Liver (tissue), 9 donors: ENCODE data around the gene DMD. TPM values are rescaled to one million over a fixed set of nuclear protein-coding genes. Genes with fewer than 3 reads are reported as not detected.

Source experiments
- DNase-seq: peaks from one replicate; pipeline ENCODE4 v3.0.0-alpha.2; 2017; ENCODE audit warnings: low spot score
- H3K27ac ChIP-seq, 2 donors: one replicate each; pipeline ENCODE4 v1.7.0; 2013; ENCODE audit warnings: inconsistent platforms in 2 of 2, low read length in 2 of 2, control low read depth in 1 of 2, low read depth in 1 of 2, mild to moderate bottlenecking in 1 of 2
- H3K27me3 ChIP-seq, 4 donors: one replicate each; pipeline versions ENCODE4 v1.6.1 to v1.7.0; 2013; ENCODE audit warnings: low read length in 3 of 4, inconsistent platforms in 1 of 4, mild to moderate bottlenecking in 1 of 4, moderate library complexity in 1 of 4; ENCODE audit not compliant: control insufficient read depth in 4 of 4, insufficient read depth in 4 of 4
- H3K36me3 ChIP-seq, 4 donors: one replicate each; pipeline versions ENCODE4 v1.6.1 to v1.7.0; 2013; ENCODE audit warnings: low read length in 3 of 4, mild to moderate bottlenecking in 3 of 4, low read depth in 1 of 4, moderate library complexity in 1 of 4; ENCODE audit not compliant: control insufficient read depth in 4 of 4, insufficient read depth in 3 of 4
- H3K4me1 ChIP-seq, 4 donors: one replicate each; pipeline versions ENCODE4 v1.6.1 to v1.7.0; 2013; ENCODE audit warnings: low read length in 3 of 4, mild to moderate bottlenecking in 3 of 4, moderate library complexity in 1 of 4; ENCODE audit not compliant: control insufficient read depth in 4 of 4, insufficient read depth in 4 of 4
- H3K4me3 ChIP-seq, 3 donors: one replicate each; pipeline versions ENCODE4 v1.6.1 to v1.7.0; 2013; ENCODE audit warnings: low read length in 3 of 3, control low read depth in 1 of 3, low read depth in 1 of 3, mild to moderate bottlenecking in 1 of 3
- H3K9ac ChIP-seq, 2 donors: one replicate each; pipeline ENCODE4 v1.7.0; 2013; ENCODE audit warnings: low read length in 2 of 2, mild to moderate bottlenecking in 2 of 2, moderate library complexity in 2 of 2, control low read depth in 1 of 2, low read depth in 1 of 2
- H3K9me3 ChIP-seq, 4 donors: one replicate each; pipeline versions ENCODE4 v1.6.1 to v1.7.0; 2013; ENCODE audit warnings: low read length in 3 of 4; ENCODE audit not compliant: control insufficient read depth in 4 of 4
- ATF3 ChIP-seq: IDR thresholded peaks from 2 replicates; pipeline ENCODE4 v1.6.1; 2016; ENCODE audit warnings: antibody characterized with exemption
- CTCF ChIP-seq: fragments of 150-350 bp; IDR thresholded peaks from 2 replicates; pipeline ENCODE4 v1.5.1; 2017; ENCODE audit warnings: improper control_type of control experiment, low read depth, low read length; ENCODE audit not compliant: missing input control
- EGR1 ChIP-seq, 2 donors: IDR thresholded peaks; 2 replicates each; pipeline ENCODE4 v1.6.1; 2016 to 2018; ENCODE audit warnings: antibody characterized with exemption in 2 of 2, low read depth in 2 of 2
- FOXA1 ChIP-seq: IDR thresholded peaks from 2 replicates; pipeline ENCODE4 v1.6.1; 2016; ENCODE audit warnings: antibody characterized with exemption
- FOXA2 ChIP-seq: IDR thresholded peaks from 2 replicates; pipeline ENCODE4 v1.6.1; 2016; ENCODE audit warnings: antibody characterized with exemption
- GABPA ChIP-seq, 2 donors: IDR thresholded peaks in 1 of 2; conservative IDR thresholded peaks in 1 of 2; 2 replicates each; pipeline ENCODE4 v1.6.1; 2016; ENCODE audit warnings: antibody characterized with exemption in 2 of 2, mild to moderate bottlenecking in 1 of 2, moderate library complexity in 1 of 2
- HNF4A ChIP-seq, 2 donors: conservative IDR thresholded peaks; 2 replicates each; pipeline ENCODE4 v1.6.1; 2016; ENCODE audit warnings: antibody characterized with exemption in 2 of 2, mild to moderate bottlenecking in 2 of 2
- HNF4G ChIP-seq: IDR thresholded peaks from 2 replicates; pipeline ENCODE4 v1.6.1; 2016; ENCODE audit warnings: antibody characterized with exemption
- JUND ChIP-seq, 2 donors: IDR thresholded peaks; 2 replicates each; pipeline ENCODE4 v1.6.1; 2016; ENCODE audit warnings: antibody characterized with exemption in 2 of 2
- MAX ChIP-seq: IDR thresholded peaks from 2 replicates; pipeline ENCODE4 v1.6.1; 2016; ENCODE audit warnings: antibody characterized with exemption
- NR2F2 ChIP-seq: IDR thresholded peaks from 2 replicates; pipeline ENCODE4 v1.6.1; 2016; ENCODE audit warnings: antibody characterized with exemption
- RAD21 ChIP-seq, 2 donors: IDR thresholded peaks; 2 replicates each; pipeline ENCODE4 v1.6.1; 2016; ENCODE audit warnings: antibody characterized with exemption in 2 of 2, mild to moderate bottlenecking in 2 of 2
- REST ChIP-seq: IDR thresholded peaks from 2 replicates; pipeline ENCODE4 v1.6.1; 2016; ENCODE audit warnings: antibody characterized with exemption, mild to moderate bottlenecking
- RXRA ChIP-seq, 2 donors: IDR thresholded peaks; 2 replicates each; pipeline ENCODE4 v1.6.1; 2017 to 2018; ENCODE audit warnings: antibody characterized with exemption in 2 of 2, mild to moderate bottlenecking in 1 of 2
- TAF1 ChIP-seq: conservative IDR thresholded peaks from 2 replicates; pipeline ENCODE4 v1.6.1; 2016; ENCODE audit warnings: antibody characterized with exemption, mild to moderate bottlenecking
- YY1 ChIP-seq: IDR thresholded peaks from 2 replicates; pipeline ENCODE4 v1.6.1; 2016; ENCODE audit warnings: antibody characterized with exemption, mild to moderate bottlenecking
- ZBTB33 ChIP-seq: IDR thresholded peaks from 2 replicates; pipeline ENCODE4 v1.6.1; 2016; ENCODE audit warnings: antibody characterized with exemption
- WGBS: extraction: QIAGEN DNeasy Blood & Tissue Kit; methylation state at CpG from one replicate; pipeline ENCODE4 v1.1.7; 2013; 5-methylcytosine and 5-hydroxymethylcytosine counted together
- polyA plus RNA-seq, 2 donors: library from polyadenylated mRNA; stranded (reverse) in 1 of 2; unstranded in 1 of 2; fragments of 200-250 nt in 1 of 2; fragments of >200 nt in 1 of 2; fragmentation: Nextera tagmentation in 1 of 2; extraction: Ambion mirVana in 1 of 2; gene quantifications; one replicate each; pipeline versions ENCODE4 v1.2.1 to v1.2.3, GENCODE V29; 2013 to 2015
- total RNA-seq, 2 donors: library from RNA; depleted of rRNA; stranded (reverse); fragments of >200 nt; gene quantifications; one replicate each; pipeline ENCODE4 v1.2.3, GENCODE V29; 2014
- donor health status: healthy.
- donor health status: healthy.
- donor health status: healthy.
- donor health status: healthy.
- donor health status: healthy.

Gene DMD
- total and polyA plus RNA-seq, 4 donors, result 14.6 to 61.9 (median 23.9) TPM

- no peak for DNase-seq
- TF ChIP-seq ATF3 (no peak), FOXA2 (no peak), RXRA (IDR thresholded peaks at IDR 0.05) (no peak), CTCF (no peak), NR2F2 (no peak), JUND (IDR thresholded peaks at IDR 0.05) (no peak)
Observed at GRCh38 chrX:32183066-32183465, 1028.3 kb downstream of the DMD start.

GRCh38 chrX:32176510-32176909, 1034.8 kb downstream of the DMD start:
- Histone ChIP-seq H3K9ac (no peak overlapping the region), H3K27ac (no peak overlapping the region), H3K36me3 (no peaks in the 10 kb centered on the region), H3K4me1 (no peaks in the 10 kb centered on the region), H3K9me3 (peaks cover 0 to 2% (median 0%) of the 10 kb centered on the region in 4 donors), H3K4me3 (no peak overlapping the region), H3K27me3 (no peaks in the 10 kb centered on the region)
- TF ChIP-seq TAF1 (no peak), RAD21 (IDR thresholded peaks at IDR 0.05) (no peak), FOXA1 (no peak), EGR1 (IDR thresholded peaks at IDR 0.05; ENCODE audit: low read depth in 2 of 2) (no peak), MAX (no peak), YY1 (no peak), RXRA (IDR thresholded peaks at IDR 0.05) (no peak)
- no peak for DNase-seq
- 83% methylated on average over 5 of the region's 5 CpGs for WGBS

More at GRCh38 chrX:32183066-32183465, 1028.3 kb downstream of the DMD start:
- Histone ChIP-seq H3K4me3 (no peak overlapping the region), H3K27ac (no peak overlapping the region), H3K27me3 (no peaks in the 10 kb centered on the region), H3K9me3 (no peaks in the 10 kb centered on the region), H3K9ac (no peak overlapping the region), H3K36me3 (no peaks in the 10 kb centered on the region), H3K4me1 (no peaks in the 10 kb centered on the region)

GRCh38 chrX:32170481-32170880, 1040.9 kb downstream of the DMD start:
- Histone ChIP-seq H3K27ac (no peak overlapping the region), H3K27me3 (no peaks in the 10 kb centered on the region), H3K36me3 (no peaks in the 10 kb centered on the region), H3K9me3 (no peaks in the 10 kb centered on the region), H3K9ac (no peak overlapping the region), H3K4me1 (no peaks in the 10 kb centered on the region), H3K4me3 (no peak overlapping the region)
- WGBS, result 83% methylated on average over 3 of the region's 3 CpGs
- no peak for DNase-seq
- no peak for TF ChIP-seq REST
- TF ChIP-seq TAF1, result no peak
- TF ChIP-seq ZBTB33, result no peak
- no peak for TF ChIP-seq JUND (IDR thresholded peaks at IDR 0.05)
- no peak for TF ChIP-seq FOXA1
- TF ChIP-seq HNF4A (conservative IDR thresholded peaks at IDR 0.05), result no peak
- TF ChIP-seq HNF4G, result no peak
- TF ChIP-seq ATF3, result no peak
- TF ChIP-seq GABPA (IDR thresholded peaks at IDR 0.05 in 1 of 2, conservative IDR thresholded peaks at IDR 0.05 in 1 of 2), result no peak
- TF ChIP-seq MAX, result no peak
- no peak for TF ChIP-seq EGR1 (IDR thresholded peaks at IDR 0.05; ENCODE audit: low read depth in 2 of 2)
- no peak for TF ChIP-seq CTCF
- TF ChIP-seq RXRA (IDR thresholded peaks at IDR 0.05), result no peak
